Vagina (tissue), 2 donors: ENCODE measurements around the gene TGFB2.

ENCODE experiments used
- CTCF ChIP-seq, 3 experiments: fragments of 450-650 bp in 2 of 3; fragments of 200-600 bp in 1 of 3; sonication (generic) in 1 of 3; IDR thresholded peaks; one replicate each; pipeline ENCODE4 v1.5.1; 2017 to 2019; ENCODE audit warnings: antibody characterized with exemption in 3 of 3, mild to moderate bottlenecking in 2 of 3, moderate library complexity in 2 of 3
- POLR2A ChIP-seq, 2 donors: fragments of 450-650 bp; IDR thresholded peaks; one replicate each; pipeline ENCODE4 v1.6.1; 2017; ENCODE audit warnings: antibody characterized with exemption in 2 of 2, mild to moderate bottlenecking in 2 of 2, moderate library complexity in 2 of 2
- POLR2AphosphoS5 ChIP-seq, 2 donors: sonication (generic); formaldehyde crosslinking; IDR thresholded peaks; one replicate each; pipeline ENCODE4 v1.9.0; 2017; ENCODE audit warnings: antibody characterized with exemption in 2 of 2, mild to moderate bottlenecking in 2 of 2, low read depth in 1 of 2; ENCODE audit not compliant: insufficient read depth in 1 of 2

GRCh38 chr1:218305472-218306064, 39.6 kb upstream of the TGFB2 start:
- TF ChIP-seq POLR2A (IDR thresholded peaks at IDR 0.05) (no peak), CTCF (IDR thresholded peaks at IDR 0.05) (no peak), POLR2AphosphoS5 (IDR thresholded peaks at IDR 0.05; ENCODE audit: insufficient read depth in 1 of 2, low read depth in 1 of 2) (no peak)
